Prostate gland (tissue), 2 donors: ENCODE measurements around the gene ACSL1.

Experiments used
- POLR2A ChIP-seq: fragments of 450-650 bp; IDR thresholded peaks from one replicate; pipeline ENCODE4 v1.6.1; 2016; ENCODE audit warnings: antibody characterized with exemption, mild to moderate bottlenecking
- POLR2AphosphoS5 ChIP-seq: sonication (generic); formaldehyde crosslinking; IDR thresholded peaks from one replicate; pipeline ENCODE4 v1.6.1; 2017; ENCODE audit warnings: antibody characterized with exemption
- TF ChIP-seq, protein P1 (sequence below), 4 experiments: fragments of 200-600 bp in 2 of 4; fragments of 450-650 bp in 2 of 4; sonication (generic) in 2 of 4; IDR thresholded peaks; 1 replicate in 3 of 4; 2 replicates in 1 of 4; pipeline ENCODE4 v1.5.1; 2016 to 2019; ENCODE audit warnings: antibody characterized with exemption in 4 of 4, mild to moderate bottlenecking in 2 of 4, moderate library complexity in 2 of 4

DNA sequence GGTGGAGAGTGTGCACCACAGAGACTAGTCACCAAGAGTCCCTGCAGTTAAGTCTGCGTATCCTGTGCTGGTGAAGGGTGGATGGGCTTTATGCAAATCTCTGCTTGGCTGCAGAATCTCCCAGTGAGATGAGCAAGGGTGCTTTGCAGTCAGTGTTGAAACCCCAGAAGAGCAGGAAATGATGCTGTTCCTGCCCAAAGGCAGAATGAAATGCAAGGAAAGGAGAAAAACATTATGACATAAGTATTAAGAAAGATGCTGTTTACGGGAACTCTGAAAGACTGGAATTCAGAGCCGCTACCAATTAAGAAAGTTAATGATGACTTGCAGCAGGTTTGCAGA lies 25.4 kb upstream of the ACSL1 start:
- TF ChIP-seq, protein P1, sequence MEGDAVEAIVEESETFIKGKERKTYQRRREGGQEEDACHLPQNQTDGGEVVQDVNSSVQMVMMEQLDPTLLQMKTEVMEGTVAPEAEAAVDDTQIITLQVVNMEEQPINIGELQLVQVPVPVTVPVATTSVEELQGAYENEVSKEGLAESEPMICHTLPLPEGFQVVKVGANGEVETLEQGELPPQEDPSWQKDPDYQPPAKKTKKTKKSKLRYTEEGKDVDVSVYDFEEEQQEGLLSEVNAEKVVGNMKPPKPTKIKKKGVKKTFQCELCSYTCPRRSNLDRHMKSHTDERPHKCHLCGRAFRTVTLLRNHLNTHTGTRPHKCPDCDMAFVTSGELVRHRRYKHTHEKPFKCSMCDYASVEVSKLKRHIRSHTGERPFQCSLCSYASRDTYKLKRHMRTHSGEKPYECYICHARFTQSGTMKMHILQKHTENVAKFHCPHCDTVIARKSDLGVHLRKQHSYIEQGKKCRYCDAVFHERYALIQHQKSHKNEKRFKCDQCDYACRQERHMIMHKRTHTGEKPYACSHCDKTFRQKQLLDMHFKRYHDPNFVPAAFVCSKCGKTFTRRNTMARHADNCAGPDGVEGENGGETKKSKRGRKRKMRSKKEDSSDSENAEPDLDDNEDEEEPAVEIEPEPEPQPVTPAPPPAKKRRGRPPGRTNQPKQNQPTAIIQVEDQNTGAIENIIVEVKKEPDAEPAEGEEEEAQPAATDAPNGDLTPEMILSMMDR (IDR thresholded peaks at IDR 0.05) = no peak
- TF ChIP-seq POLR2A = no peak
- TF ChIP-seq POLR2AphosphoS5 = no peak
